IPS-11a (cell line): ENCODE data around the gene NUTM2G.
"Not testable (repeated sequence)": the region's sequence is repeated elsewhere in the genome, so short reads cannot be mapped to it uniquely, and the experiment has no call there.

ENCODE experiments used
- H3K4me3 ChIP-seq: one replicate; pipeline ENCODE4 v1.5.1; 2013; ENCODE audit warnings: low read depth, low read length, control low read depth

Gene NUTM2G

DNA sequence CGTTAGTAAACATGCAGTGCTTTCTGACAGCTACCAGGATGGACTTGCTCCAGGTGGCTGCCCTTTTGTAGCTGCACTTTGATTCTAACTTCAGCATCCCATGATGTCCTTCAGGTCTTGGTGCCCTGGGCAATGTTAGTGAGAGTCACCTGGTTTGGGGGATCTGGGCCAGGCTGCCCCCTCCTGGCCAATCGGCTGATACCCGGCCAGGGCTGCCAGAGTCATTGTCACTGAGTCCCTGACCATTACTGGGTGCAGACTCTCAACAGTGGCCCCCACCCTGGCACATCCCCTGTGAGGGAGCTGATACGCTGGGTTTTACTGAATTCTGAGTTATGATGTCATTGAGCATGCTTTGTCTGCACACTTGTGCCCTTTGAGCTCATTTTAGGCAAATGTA lies 13.5 kb downstream of the NUTM2G start:
- H3K4me3 ChIP-seq, result not testable (repeated sequence)

DNA sequence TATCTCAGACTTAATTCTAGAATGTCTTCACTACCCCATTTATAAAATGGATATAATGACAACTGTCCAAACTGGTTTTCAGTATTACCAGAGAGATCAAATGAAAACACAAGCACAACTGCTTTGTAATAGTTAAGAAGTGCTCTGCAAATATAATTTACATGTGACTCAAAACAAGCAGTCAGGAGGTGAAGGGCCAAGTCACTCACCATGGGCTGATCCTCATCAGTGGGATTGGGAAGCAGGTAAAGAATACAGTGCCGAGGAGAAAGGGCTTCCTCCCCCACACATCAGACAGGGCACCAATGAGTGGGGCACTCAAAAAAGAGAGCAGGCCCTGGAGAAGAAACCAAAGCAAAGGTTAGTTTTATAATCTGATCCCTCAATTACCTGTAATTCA lies 20.7 kb downstream of the NUTM2G start:
- not testable (repeated sequence) for H3K4me3 ChIP-seq

DNA sequence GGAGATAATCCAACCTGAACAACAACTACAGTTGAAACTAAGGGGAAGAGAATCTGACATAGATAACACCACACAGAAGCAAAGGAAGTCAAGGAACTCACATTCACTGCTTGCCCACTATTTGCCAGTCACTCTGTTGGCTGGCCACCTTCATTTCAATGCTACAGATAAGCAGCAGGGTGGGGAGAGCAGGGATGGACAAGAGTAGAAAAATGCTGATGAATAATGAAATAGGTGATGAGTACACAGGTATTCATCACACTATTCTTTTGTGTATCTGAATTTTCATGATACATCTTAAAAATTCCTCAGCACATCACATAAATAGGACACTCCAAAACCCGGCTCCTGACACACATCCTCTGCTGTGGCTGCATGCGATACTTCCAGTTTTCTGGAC lies 21.9 kb downstream of the NUTM2G start:
- not testable (repeated sequence) for H3K4me3 ChIP-seq

DNA sequence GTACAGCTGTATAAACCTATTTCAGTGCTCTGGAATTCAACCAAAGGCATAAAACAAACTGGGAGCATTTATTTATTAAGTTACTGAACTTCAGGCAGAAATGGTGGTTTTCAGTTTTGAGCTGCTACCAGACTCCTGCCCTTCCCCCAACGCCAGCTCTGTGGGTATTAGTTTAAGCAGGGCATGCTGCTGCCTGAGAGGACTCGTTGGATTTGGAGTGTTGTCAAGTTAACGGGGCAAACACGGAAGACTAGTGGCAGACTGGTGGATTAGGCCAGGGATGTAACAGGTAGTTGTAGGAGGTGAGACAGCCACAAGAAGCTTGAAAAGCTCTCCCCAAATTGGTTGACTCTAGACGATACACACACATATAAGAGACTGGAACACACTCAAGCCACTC lies 38.9 kb downstream of the NUTM2G start:
- not testable (repeated sequence) for H3K4me3 ChIP-seq

DNA sequence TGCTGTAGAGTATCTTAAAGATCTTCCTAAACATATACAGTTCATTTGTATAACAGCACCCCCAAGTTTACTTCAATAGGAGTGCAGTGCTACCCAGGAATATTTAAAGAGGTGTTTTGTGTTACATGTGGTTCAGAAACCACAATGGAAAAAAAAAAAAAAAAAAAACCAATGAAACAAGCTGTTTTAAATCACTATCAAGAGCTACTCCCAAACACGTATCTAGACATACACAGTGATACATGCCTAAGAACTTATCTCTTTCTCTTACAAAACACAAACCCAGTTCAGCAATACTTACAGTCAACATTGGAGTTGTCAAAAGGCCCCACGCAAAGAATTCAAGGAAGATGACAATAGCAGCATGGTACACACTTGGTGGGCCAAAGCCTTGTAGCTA lies 43.9 kb downstream of the NUTM2G start:
- not testable (repeated sequence) for H3K4me3 ChIP-seq

DNA sequence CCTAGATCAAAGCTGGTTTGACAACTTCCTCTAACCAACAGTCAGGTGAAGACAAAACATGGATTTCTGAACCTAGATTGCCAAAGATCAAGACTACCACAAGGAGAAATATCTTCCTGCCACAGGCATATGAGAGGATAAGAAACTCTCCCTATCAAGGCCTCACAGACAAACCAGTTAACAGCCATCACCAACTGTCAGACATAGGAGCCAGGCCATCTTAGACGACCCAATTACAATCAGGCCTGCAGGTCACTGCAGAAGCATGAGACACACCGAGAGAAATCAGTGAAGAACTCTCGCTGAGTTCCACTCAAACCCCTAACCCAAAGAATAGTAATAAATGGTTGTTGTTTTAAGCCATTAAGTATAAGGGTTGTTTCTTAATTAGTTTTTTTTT lies 45.4 kb downstream of the NUTM2G start:
- not testable (repeated sequence) for H3K4me3 ChIP-seq

DNA sequence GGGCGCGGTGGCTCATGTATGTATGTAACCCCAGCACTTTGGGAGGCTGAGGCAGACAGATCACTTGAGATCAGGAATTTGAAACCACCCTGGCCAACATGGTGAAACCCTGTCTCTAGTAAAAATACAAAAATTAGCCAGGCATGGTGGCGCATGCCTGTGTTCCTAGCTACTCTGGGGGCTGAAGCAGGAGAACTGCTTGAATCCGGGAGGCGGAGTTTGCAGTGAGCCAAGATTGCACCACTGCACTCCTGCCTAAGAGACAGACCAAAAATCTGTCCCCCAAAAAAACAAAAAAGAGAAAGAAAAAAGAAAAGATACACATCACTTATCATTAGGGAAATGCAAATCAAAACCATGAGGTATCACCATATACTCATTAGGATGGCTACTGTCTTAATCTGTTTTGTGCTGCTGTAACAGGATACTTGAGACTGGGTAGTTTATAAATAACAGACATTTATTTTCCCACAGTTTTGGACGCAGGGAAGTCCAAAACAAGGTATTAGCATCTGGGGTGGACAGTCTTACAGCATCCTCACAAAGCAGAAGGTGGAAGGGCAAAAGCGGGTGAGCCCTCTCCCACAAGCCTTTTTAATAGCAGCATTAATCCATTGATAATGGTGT lies 55.0 kb downstream of the NUTM2G start:
- not testable (repeated sequence) for H3K4me3 ChIP-seq

DNA sequence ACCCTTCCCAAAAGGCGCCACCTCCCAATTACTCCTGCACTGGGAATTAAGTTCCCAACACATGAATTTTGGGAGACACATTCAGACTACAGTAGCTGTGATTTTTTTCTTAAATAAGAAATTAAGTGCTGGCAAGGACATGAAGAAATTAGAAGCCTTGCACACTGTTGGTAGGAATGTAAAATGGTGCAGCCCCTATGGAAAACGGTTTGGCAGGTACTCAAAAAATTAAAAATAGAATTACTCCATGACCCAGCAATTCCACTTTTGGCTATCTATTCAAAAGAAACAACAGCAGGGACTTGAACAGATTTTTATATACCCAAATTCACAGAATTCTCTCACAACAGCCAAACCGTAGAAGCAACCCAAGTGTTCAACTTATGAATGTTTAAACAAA lies 55.5 kb downstream of the NUTM2G start:
- H3K4me3 ChIP-seq, result not testable (repeated sequence)

DNA sequence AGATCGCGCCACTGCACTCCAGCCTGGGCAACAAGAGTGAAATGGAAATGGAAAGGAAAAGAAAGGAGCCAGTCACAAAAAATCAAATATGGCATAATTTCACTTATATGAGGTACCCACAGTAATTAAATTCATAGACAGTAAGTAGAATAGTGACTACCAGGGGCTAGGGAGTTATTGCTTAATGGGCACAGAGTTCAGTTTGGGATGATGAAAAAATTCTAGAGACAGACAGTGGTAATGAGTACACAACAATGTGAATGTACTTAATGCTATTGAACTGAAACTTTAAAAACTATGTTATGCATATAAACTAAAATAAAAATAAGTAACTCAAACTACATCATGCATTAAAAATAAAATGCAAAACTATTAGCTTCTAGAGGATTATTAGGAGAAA lies 56.2 kb downstream of the NUTM2G start:
- not testable (repeated sequence) for H3K4me3 ChIP-seq
